OCI-M1 (cell line): ENCODE measurements around the gene CTDSPL.

Experiments used
- DNase-seq: peaks from one replicate; lab custom pipeline; 2025; lab: John Stamatoyannopoulos, UW

The CTDSPL gene

GRCh38 chr3:37988931-37989525 lies 127.3 kb downstream of the CTDSPL start:
- no peak for DNase-seq

GRCh38 chr3:37989821-37990480 lies 128.3 kb downstream of the CTDSPL start:
- no peak for DNase-seq

- no peak for DNase-seq
Observed at GRCh38 chr3:37990527-37990926, 128.8 kb downstream of the CTDSPL start, which contains the start of gene VILL. Gene VILL, plus strand, starts transcription at chr3:37990786. Its CDS starts 2,887 bp downstream, at chr3:37993673.

GRCh38 chr3:37991109-37991508 lies 129.4 kb downstream of the CTDSPL start:
- no peak for DNase-seq

GRCh38 chr3:37991823-37992222 lies 130.1 kb downstream of the CTDSPL start:
- DNase-seq, result no peak

GRCh38 chr3:37992271-37993066 lies 130.8 kb downstream of the CTDSPL start:
- DNase-seq, result no peak

- DNase-seq, result no peak
Observed at GRCh38 chr3:37993067-37993455, 131.4 kb downstream of the CTDSPL start.

GRCh38 chr3:37993460-37993819 lies 131.8 kb downstream of the CTDSPL start:
- DNase-seq, result no peak

- peak; percentile 75 for DNase-seq
Observed at GRCh38 chr3:37993820-37994638, 132.3 kb downstream of the CTDSPL start.

- no peak for DNase-seq
Observed at GRCh38 chr3:37994639-37994972, 132.9 kb downstream of the CTDSPL start.

- DNase-seq, result no peak
Observed at GRCh38 chr3:37995652-37996641, 134.3 kb downstream of the CTDSPL start.

GRCh38 chr3:37996785-37997301 lies 135.2 kb downstream of the CTDSPL start:
- DNase-seq, result peak; percentile 89

GRCh38 chr3:37997342-37997741 lies 135.7 kb downstream of the CTDSPL start:
- no peak for DNase-seq

GRCh38 chr3:37997791-37998370 lies 136.2 kb downstream of the CTDSPL start:
- no peak for DNase-seq

- no peak for DNase-seq
Observed at GRCh38 chr3:37999836-38000235, 138.2 kb downstream of the CTDSPL start.

GRCh38 chr3:38000242-38000916 lies 138.7 kb downstream of the CTDSPL start:
- no peak for DNase-seq

- no peak for DNase-seq
Observed at GRCh38 chr3:38000965-38001455, 139.3 kb downstream of the CTDSPL start.

- no peak for DNase-seq
Observed at GRCh38 chr3:38001456-38002081, 139.9 kb downstream of the CTDSPL start.

GRCh38 chr3:38002291-38002876 lies 140.7 kb downstream of the CTDSPL start:
- no peak for DNase-seq
